GM18858 (cell line): ENCODE results near the gene CLEC20A.

Experiments
- ATAC-seq: cut with Tn5 transposase; IDR thresholded peaks from one replicate; pipeline ENCODE4 v1.9.1; 2021; ENCODE audit not compliant: unreplicated experiment

Gene CLEC20A

GRCh38 chr1:178496410-178497135 lies at the start of gene CLEC20A:
CLEC20A (minus strand) TSS chr1:178496964; CDS start chr1:178496939, 25 bp downstream.
- no peak for ATAC-seq

DNA sequence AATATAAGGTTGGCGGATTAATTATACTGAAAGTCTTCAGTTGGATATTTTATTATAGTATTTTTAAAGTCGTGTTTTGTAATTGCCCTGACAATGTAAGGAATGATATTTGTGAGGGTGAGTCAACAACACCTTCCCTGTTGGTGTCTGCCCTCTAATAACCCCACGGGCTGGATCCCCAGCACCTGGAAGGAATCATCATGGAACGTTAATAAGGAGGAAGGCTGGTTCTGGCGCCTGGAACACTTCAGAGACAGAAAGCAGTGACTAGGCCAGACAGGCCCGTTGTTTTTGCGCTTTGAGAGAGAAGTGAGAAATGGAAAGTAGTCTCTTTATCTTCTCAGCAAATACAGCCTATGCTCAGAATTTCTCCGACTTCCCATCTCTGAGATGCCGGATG lies 47.8 kb upstream of the CLEC20A start:
- no peak for ATAC-seq

DNA sequence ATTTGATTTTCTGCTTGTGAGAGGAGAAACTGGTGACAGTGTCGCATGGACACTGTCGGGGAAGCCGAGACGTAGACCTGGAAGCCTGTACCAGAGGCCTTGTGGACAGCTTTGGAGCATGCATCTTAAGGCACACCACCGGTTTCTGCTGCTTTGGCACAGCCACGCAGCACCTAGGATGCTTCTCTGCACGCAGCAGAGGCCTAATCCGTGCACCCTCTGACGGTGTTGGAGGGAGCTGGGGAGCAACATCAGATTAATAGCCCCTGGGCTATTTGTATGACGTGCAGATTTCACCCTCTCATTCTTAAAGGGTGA lies 46.5 kb upstream of the CLEC20A start:
- peak; percentile 46 for ATAC-seq

- peak; percentile 52 for ATAC-seq
These were observed 46.0 kb upstream of the CLEC20A start for GRCh38 chr1:178542554-178543289.

- peak; percentile 22 for ATAC-seq
These were observed 45.2 kb upstream of the CLEC20A start for GRCh38 chr1:178541829-178542553.

- no peak for ATAC-seq
These were observed 44.6 kb upstream of the CLEC20A start for GRCh38 chr1:178541379-178541778.

- no peak for ATAC-seq
These were observed 43.9 kb upstream of the CLEC20A start for GRCh38 chr1:178540646-178541045.

DNA sequence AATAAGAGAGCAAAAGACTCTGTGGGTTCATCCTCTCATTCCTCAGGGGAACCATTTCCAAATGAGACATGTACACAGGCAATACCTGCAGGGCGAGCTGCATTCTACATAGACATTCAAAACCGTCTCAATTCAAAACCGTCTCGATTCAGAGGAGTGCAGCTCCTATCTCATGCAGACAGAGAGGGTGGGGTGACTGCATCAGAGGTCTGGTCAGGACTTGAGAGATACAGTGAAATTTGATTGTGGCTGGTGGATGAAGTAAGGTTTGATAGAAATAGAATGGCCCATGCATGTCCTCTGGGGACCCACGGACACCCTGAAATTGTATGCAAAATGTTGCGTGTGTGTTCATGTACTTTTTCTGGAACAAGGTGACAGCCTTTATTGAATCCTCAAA lies 43.4 kb upstream of the CLEC20A start:
- no peak for ATAC-seq

- no peak for ATAC-seq
These were observed 42.5 kb upstream of the CLEC20A start for GRCh38 chr1:178539291-178539690.

- ATAC-seq = no peak
These were observed 41.6 kb upstream of the CLEC20A start for GRCh38 chr1:178538192-178538916.

DNA sequence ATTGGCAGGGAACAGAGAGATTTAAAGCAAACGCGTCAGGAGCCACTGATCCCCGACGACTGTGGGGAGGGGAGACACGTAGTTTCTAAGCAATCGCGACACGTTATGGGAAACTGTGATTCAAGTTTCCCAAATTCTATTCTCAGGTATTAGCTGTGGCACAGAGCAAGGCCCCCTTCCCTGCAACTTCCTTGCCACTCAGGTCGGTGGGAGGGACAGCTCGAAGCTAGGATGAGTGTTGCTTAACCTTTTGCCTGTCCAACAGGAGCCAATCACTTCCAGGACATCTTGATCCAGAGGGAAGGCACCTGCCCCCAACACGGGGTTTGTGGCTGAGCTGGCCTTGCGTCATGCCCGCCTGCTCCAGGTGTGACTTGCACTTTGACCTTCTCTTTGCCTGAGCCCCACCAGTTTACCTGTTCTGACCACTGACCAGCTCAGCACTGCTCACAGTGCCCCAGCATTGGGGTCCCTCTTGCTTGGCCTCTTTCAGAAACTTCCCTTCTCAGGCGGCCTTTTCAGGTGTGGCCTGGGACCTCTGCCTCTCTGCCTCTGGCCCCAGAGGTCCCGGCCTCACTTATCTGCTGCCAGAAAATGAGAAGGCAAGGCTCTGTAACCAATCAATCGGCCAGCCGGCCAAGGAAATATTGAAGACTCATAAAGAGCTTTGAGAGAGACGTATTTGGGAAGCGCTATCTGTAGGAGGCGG lies 40.8 kb upstream of the CLEC20A start:
- ATAC-seq = no peak

GRCh38 chr1:178536844-178537371 lies 40.1 kb upstream of the CLEC20A start:
- no peak for ATAC-seq

DNA sequence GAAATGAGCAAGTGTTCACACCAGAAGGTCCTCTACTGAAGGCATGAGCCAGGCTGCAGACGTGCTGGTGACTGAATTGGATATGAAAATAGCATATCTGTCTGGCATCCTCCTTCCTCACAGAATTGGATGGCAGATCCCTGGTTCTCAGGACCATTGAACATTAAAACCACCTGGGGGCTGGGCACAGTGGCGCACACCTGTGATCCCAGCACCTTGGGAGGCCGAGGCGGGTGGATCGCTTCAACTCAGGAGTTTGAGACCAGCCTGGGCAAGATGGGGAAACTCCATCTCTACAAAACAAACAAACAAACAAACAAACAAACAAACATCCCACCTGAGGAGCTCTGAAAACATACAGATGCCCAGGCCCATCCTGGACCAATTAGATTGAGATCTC lies 39.6 kb upstream of the CLEC20A start:
- no peak for ATAC-seq

DNA sequence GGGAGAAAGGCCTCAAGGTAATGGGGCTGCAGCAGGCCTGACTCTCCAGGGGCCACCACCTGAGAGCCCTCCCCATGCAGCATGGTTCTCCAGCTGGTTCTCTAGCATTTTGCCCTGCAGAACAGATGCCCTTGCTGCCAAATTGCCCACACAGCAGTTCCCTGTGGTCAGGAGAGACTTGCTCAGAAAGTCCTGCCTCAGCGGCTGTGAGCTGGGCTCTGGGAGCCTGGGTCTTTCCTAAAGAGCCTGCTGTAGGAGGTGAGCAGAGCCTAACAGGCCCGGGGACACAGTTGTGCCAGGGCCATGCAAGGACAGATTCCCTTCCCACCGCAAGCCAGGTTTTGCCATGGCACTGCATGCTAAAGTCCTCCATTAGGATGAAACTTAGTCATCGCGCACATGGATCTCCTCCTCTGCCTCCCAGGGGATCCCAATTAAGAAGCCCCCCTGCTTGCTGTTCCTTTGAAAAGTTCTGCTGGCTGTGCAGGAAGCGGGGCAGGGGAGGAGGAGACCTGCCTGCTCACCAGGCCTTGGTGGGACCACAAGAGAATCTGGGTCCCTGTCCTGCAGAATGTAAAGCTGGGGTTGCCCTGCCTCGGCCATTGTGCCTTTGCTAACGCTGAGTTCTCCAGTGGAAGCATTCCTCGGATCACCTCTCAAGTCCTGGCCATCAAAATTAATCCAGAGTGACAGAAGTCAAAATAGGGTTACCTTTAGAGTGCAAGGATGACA lies 37.5 kb upstream of the CLEC20A start:
- ATAC-seq = no peak

- no peak for ATAC-seq
These were observed 36.6 kb upstream of the CLEC20A start for GRCh38 chr1:178533121-178533946.

GRCh38 chr1:178532392-178532791 lies 35.6 kb upstream of the CLEC20A start:
- no peak for ATAC-seq

GRCh38 chr1:178531887-178532286 lies 35.1 kb upstream of the CLEC20A start:
- ATAC-seq = no peak

GRCh38 chr1:178530502-178530901 lies 33.7 kb upstream of the CLEC20A start:
- ATAC-seq = no peak

- no peak for ATAC-seq
These were observed 33.3 kb upstream of the CLEC20A start for GRCh38 chr1:178530037-178530402.
